GM18951 (cell line): Measurements from ENCODE around the gene NUBPL.
"Not testable (repeated sequence)": the region's sequence is repeated elsewhere in the genome, so short reads cannot be mapped to it uniquely, and the experiment has no call there.

Source experiments
- POLR2A ChIP-seq: IDR thresholded peaks from 4 replicates; pipeline ENCODE4 v1.6.1; 2011; ENCODE audit warnings: mild to moderate bottlenecking; ENCODE audit not compliant: insufficient read length, insufficient read depth; ENCODE audit errors: extremely low read depth
- in situ Hi-C: fragments of 300-500 bp; cut with MboI; formaldehyde crosslinking; loops from one replicate; pipeline ENCODE4 v1.12.0; 2022; ENCODE audit warnings: low sequenced_read_pairs, mixed read lengths, inconsistent platforms; ENCODE audit not compliant: unreplicated experiment

NUBPL gene

DNA sequence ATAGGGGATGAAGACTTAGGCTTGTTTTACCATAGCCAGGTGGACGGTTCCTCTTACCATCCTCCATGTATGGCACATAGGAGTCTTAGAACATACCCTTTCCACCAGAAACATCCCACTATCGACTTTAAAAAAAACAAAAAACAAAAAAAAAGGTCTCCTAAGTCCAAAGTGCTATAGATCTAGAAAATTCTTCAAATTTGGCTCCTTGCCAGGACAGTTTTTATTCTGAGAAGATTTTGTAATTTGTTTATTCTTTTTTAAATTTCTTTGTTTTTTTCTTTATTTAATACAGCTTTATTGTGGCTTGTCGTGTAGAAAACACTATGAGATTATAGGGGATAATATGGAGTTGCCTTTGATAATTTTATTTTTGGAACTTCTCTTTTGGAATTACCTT lies 197.7 kb downstream of the NUBPL start:
- in situ Hi-C loops = no loop called here
- TF ChIP-seq POLR2A = no peak

DNA sequence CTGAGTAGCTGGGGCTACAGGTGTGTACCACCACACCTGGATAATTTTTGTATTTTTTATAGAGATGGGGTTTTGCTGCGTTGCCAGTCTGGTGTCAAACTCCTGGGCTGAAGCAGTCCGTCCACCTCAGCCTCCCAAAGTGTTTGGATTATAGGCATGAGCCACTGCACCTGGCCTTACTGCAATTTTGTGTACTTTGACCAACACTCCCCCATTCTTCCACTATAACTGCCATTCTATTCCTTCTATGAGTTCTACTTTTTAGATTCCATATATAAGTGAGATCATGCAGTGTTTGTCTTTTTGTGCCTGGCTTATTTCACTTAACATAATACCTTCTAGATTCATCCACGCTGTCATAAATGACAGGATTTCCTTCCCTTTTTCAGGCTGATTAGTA lies 199.1 kb downstream of the NUBPL start:
- in situ Hi-C loops = no loop called here
- TF ChIP-seq POLR2A = no peak

DNA sequence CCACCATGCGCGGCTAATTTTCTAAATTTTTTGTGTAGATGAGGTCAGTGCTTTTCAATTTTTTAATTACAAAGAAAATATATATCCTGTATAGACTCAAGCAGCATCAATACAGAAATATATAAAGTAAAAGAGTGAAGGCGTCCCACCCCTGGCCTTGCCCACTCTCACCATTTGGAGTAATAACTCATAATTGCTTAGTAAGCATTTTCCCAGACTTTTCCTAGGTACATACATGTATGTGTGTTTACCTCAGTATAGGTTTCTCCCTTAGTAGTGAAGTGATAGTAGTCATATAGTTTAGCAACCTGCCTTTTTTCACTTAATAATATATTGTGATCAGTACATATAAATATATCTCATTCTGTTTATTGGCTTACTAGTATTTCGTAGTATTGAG lies 200.1 kb downstream of the NUBPL start:
- in situ Hi-C loops = no loop called here
- no peak for TF ChIP-seq POLR2A

DNA sequence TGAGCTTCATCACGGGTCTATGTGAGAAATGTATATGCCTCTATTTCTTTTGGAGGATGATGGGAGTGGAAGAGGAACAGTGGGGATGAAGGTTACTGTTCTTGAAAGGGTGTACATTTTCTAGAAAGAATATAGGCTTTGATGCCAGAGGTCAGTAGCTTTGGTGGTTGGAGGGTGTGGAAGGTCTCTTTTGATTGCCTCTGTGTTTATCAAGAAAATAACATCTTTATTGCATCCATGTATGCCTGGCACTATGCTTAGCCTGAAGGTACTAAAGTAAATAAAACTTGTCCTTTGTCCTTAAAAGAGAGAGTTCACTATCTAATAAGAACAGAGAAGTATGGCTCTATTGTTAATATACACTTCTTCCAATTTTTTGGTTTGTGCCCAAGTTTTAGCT lies 201.8 kb downstream of the NUBPL start:
- TF ChIP-seq POLR2A = no peak
- in situ Hi-C loops = no loop called here

DNA sequence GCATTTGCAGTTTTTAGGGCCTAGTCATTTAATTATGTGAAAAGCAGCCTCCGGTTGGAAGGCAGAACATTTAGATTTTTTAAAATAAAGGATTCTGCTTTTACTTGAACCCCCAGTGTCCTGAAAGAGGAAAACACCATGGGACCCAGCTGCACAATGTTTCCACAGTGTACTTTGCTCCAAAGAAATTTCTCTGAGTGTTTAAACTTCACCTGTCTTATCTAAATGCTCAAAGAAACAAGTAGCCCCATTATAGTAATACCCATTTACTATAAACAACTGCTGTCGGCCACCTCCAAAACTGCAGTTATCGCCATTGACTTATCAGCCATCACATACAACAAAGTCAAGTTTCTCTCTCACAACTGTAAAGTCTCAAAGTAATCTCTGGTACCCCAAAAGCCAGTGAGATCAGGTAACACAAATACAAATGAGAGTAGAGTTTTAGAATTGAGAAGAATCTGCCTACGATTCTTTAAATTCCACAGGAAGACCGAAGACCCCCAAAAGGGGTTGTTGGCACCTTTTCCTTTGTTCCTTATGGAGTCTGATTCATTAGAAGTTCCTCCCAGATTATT lies 205.2 kb downstream of the NUBPL start:
- in situ Hi-C loops = no loop called here
- no peak for TF ChIP-seq POLR2A

DNA sequence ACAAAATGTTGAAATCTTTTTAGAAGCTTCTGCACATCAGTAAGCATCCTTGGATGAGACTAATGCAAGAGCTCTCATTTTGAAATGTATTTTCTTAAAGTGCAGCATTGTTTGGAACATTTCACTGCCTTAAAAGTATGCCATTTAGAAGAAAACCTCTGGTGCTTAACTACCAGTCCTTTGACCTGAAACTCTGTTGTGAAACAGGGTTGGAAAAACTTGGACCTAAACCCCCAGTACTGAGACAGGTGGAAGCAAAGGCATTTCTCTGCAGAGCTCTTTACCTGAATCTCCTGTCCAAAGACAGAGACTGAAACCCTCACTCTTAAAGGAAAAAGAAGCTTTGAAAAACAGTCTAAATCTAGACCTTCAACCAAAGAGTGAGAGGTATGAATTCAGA lies 207.2 kb downstream of the NUBPL start:
- no peak for TF ChIP-seq POLR2A
- in situ Hi-C loops = no loop called here

DNA sequence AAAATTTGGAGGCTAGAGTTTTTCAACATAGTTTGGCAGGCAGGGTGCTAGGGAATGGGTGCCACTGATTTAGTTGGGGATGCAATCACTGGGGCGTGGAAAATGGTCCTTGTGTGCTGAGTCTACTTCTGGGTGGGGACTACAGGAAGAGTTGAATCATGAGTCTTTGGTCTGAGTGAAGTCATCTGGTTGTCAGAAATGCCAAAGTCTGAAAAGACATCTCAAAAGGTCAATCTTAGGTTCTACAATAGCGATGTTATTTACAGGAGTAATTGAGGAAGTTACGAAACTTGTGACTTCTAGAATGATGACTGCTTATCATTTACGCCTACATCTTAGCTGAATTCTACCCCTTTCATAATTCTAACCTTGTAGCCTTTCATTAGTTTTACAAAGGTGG lies 209.1 kb downstream of the NUBPL start:
- in situ Hi-C loops = no loop called here
- no peak for TF ChIP-seq POLR2A

DNA sequence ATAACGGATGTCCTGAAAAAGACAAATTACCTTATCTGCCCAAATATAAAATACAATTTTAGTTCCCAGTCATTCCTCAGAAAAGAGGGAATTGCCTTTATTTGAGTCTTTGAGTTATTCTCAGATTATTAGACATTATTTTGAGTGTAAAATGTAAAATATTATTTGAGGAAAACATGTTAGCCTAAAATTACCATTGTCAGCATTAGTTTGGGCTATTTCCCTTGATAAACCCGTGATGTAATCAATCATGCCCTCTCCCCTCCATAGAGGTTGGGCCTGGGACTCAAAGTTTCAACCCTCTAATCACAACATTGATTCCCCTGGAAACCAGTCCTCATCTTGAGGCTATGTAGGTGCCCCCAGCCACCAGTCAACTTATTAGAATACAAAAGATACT lies 213.4 kb downstream of the NUBPL start:
- in situ Hi-C loops = no loop called here
- TF ChIP-seq POLR2A = no peak

DNA sequence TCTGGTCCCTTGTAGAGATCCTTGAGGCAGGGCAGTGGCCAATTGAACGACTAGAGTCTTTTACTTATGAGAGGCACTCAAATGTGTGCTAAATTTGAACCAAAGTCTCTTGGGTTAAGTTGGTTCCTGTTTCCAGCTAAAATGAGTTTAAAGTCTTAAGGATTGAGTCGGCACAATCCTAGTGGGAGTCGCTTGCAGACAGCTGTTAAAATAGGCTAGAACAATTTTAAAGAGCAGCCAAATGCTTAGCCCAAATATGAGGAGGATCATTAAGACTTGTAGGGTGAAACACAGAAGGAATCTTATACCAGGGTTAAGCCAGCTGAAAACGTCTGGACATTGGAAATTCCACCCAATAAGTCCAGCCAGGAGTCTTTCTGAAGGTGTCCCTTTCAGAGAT lies 216.1 kb downstream of the NUBPL start:
- no peak for TF ChIP-seq POLR2A
- in situ Hi-C loops = no loop called here

DNA sequence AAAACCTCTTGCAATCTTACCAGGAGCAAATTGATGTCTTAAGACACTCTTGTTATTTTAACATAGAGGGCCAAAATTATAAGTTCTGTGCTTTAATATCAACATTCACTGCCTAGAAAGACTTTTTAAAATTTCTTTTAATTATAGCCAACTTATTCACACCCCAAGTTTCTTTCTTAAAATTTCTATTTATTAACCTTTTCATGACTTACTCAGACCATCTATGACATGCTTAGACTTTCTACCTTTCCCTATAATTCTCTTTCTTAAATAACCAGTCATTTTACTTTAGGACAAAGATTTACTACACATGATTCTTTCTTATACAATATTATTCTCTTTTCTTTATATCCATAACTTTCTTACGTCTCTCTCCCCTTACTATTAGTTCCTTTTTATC lies 220.4 kb downstream of the NUBPL start:
- no peak for TF ChIP-seq POLR2A
- in situ Hi-C loops = no loop called here

DNA sequence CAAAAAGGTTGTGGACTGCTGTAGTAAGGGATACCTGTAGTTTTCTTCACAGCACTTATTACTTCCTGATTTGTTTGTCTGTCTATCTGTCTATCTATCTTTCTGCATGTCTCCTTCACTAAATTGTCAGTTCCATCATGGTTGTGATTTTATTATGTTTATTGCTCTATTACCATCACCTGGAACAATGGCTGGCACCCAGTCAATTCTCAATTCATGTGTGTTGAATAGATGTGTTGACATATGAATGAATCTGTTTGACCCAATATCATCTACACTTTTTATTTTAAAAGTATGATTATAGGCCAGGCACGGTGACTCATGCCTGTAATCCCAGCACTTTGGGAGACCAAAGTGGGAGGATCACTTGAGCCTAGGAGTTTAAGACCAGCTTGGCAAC lies 224.4 kb downstream of the NUBPL start:
- no peak for TF ChIP-seq POLR2A

DNA sequence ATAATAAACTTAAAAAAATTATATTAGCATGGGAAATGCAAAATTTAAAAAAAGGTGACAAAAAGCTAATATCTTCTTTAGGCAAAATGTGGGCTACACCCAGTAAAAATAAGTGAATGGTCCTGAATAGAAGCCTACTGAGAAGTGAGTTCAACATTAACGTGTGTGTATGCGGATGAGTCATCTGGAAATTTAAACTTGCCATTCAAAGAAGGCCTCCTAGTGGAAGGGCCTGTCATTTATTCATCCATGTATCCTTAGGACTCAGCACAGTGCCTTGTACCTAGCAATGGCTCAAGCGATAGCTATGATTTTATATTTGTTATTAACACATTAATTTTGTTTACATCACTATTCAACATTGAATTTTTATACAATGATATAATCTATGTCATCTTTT lies 226.2 kb downstream of the NUBPL start:
- in situ Hi-C loops = no loop called here
- TF ChIP-seq POLR2A = no peak

More for the DNA sequence above, 224.4 kb downstream of the NUBPL start:
- in situ Hi-C loops = no loop called here

DNA sequence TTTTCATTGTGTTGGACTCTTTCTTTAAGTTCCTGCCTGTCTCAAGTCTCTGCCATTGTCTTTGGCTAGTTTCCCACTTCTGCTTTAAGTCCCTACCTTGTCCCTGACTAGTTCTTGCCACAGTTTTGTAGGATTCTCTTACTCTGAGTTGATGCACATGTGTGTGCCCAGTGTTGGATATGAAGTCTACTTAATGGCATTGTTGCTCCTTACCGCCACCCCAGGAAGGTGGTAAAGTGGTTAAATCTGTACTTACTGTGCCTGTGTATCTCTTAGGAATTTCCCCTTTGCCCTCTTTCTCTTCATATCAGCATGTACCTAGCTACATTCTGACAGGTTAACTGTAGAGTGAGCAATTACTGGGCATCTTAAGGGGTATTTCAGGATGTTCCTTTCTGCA lies 227.1 kb downstream of the NUBPL start:
- TF ChIP-seq POLR2A = no peak
- in situ Hi-C loops = no loop called here

DNA sequence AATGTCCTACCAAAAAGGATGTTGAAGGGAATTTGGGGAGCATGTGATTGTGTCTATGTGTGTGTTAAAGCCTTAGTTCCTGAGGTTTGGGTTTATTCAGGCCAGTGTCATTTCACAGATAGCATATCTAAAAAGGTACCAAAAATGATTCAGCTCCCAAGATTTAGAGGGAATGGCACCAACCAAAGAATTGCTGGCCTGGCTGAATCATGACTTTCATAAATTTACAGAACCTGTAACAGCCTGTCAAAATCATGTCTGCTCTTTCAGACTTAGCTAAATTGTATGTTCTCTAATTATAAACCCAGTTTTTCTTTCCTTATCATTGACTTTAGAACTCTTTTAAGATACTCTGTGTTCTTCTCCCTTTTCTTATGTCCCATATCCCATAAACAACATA lies 231.5 kb downstream of the NUBPL start:
- TF ChIP-seq POLR2A = no peak
- in situ Hi-C loops = no loop called here

DNA sequence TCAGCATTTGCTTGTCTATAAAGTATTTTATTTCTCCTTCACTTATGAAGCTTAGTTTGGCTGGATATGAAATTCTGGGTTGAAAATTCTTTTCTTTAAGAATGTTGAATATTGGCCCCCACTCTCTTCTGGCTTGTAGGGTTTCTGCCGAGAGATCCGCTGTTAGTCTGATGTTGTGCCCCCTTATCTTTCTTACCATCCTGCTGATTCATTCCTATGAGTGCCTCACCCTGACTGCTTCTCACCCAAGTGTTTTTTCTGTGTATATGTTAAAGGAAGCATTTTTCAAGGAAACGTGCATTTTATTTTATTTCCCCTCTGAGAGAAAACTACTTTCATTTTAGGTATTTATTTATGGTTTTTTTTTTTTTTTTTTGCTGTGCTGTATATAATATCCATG lies 236.7 kb downstream of the NUBPL start:
- in situ Hi-C loops = not testable (repeated sequence)
